ENCODE measurements around the gene ORAI3. TPM values are rescaled to one million over a fixed set of nuclear protein-coding genes. Genes with fewer than 3 reads are reported as not detected.

ORAI3 gene
- total and polyA plus RNA-seq, 2 experiments from 2014 or later: 31.6 to 36.1 TPM

GRCh38 chr16:30977502-30977901 is 28.6 kb downstream of the ORAI3 start:
- in situ Hi-C loops (cut with MboI): loop anchor here (25.0 kb wide), 1 partner anchor 460 kb away; the partner anchor contains the start of genes COX6A2 and ZNF843
- H3K36me3 ChIP-seq (ENCODE audit: low read depth): no peaks in the 10 kb centered on the region; the same call in 1 of the 2 replicates
- TF ChIP-seq EZH2phosphoT487 (IDR thresholded peaks at IDR 0.05; ENCODE audit: insufficient read depth, low read depth): no peak
- no peak for TF ChIP-seq EZH2 (IDR thresholded peaks at IDR 0.05; ENCODE audit: insufficient read depth, poor library complexity, severe bottlenecking)
- no peak overlapping the region for H3K9ac ChIP-seq
- H3K27me3 ChIP-seq (replicated peaks; ENCODE audit: insufficient read depth): no peaks in the 10 kb centered on the region
- peak; percentile 37 for DNase-seq
- no peaks in the 10 kb centered on the region for H4K20me1 ChIP-seq (ENCODE audit: insufficient read depth)
- H3K9me2 ChIP-seq (ENCODE audit: insufficient read depth): no peaks in the 10 kb centered on the region
- no peak overlapping the region for H3K27ac ChIP-seq
- H3K4me1 ChIP-seq (ENCODE audit: insufficient read depth): peaks cover 4% of the 10 kb centered on the region
- no peak overlapping the region for H3K4me3 ChIP-seq
- H3F3A ChIP-seq (ENCODE audit: insufficient read depth): peaks cover 12% of the 10 kb centered on the region
- no peaks in the 10 kb centered on the region; the same call in 1 of the 2 replicates for H3K79me2 ChIP-seq (ENCODE audit: insufficient read depth)
- H3K4me2 ChIP-seq (ENCODE audit: unreplicated experiment): no peak overlapping the region
- WGBS, 2 experiments (ENCODE audit: low coverage in 1 of 2, low lambda C conversion rate in 2 of 2, missing lambda C conversion rate in 2 of 2): 76 to 82% methylated on average over 15 to 17 of the region's 17 CpGs
- no peaks in the 10 kb centered on the region for H3K9me3 ChIP-seq (ENCODE audit: low read depth)
- no peak overlapping the region for H2AFZ ChIP-seq

GRCh38 chr16:30979170-30980022 is 30.5 kb downstream of the ORAI3 start:
- Histone ChIP-seq H3K27ac (no peak overlapping the region), H4K20me1 (ENCODE audit: insufficient read depth) (no peaks in the 10 kb centered on the region), H3K9me3 (ENCODE audit: low read depth) (no peaks in the 10 kb centered on the region), H3K9ac (no peak overlapping the region), H3K4me2 (ENCODE audit: unreplicated experiment) (no peak overlapping the region), H3F3A (ENCODE audit: insufficient read depth) (peaks cover 13% of the 10 kb centered on the region), H3K79me2 (ENCODE audit: insufficient read depth) (no peaks in the 10 kb centered on the region; the same call in 1 of the 2 replicates), H2AFZ (no peak overlapping the region), H3K36me3 (ENCODE audit: low read depth) (0 out of 2 replicates have a peak, but pooled peaks cover 3% of the 10 kb centered on the region), H3K4me1 (ENCODE audit: insufficient read depth) (peaks cover 12% of the 10 kb centered on the region), H3K4me3 (no peak overlapping the region), H3K27me3 (replicated peaks; ENCODE audit: insufficient read depth) (no peaks in the 10 kb centered on the region), H3K9me2 (ENCODE audit: insufficient read depth) (no peaks in the 10 kb centered on the region)
- DNase-seq: no peak
- 91 to 95% methylated on average over 28 to 61 of the region's 62 CpGs for WGBS, 2 experiments (ENCODE audit: low coverage in 1 of 2, low lambda C conversion rate in 2 of 2, missing lambda C conversion rate in 2 of 2)
- in situ Hi-C loops (cut with MboI): loop anchor here (25.0 kb wide), 1 partner anchor 458 kb away; the partner anchor contains the start of genes COX6A2 and ZNF843
- no peak for TF ChIP-seq EZH2phosphoT487 (IDR thresholded peaks at IDR 0.05; ENCODE audit: insufficient read depth, low read depth)

- H3K79me2 ChIP-seq (ENCODE audit: insufficient read depth): no peaks in the 10 kb centered on the region; the same call in 1 of the 2 replicates
- no peaks in the 10 kb centered on the region for H3K9me3 ChIP-seq (ENCODE audit: low read depth)
- peaks cover 13% of the 10 kb centered on the region for H3F3A ChIP-seq (ENCODE audit: insufficient read depth)
- H3K9me2 ChIP-seq (ENCODE audit: insufficient read depth): no peaks in the 10 kb centered on the region
- H3K36me3 ChIP-seq (ENCODE audit: low read depth): 0 out of 2 replicates have a peak, but pooled peaks cover 3% of the 10 kb centered on the region
- no peak overlapping the region for H3K27ac ChIP-seq
- H4K20me1 ChIP-seq (ENCODE audit: insufficient read depth): no peaks in the 10 kb centered on the region
- H2AFZ ChIP-seq: no peak overlapping the region
- H3K4me2 ChIP-seq (ENCODE audit: unreplicated experiment): no peak overlapping the region
- no peak overlapping the region for H3K4me3 ChIP-seq
- H3K9ac ChIP-seq: no peak overlapping the region
- H3K27me3 ChIP-seq (replicated peaks; ENCODE audit: insufficient read depth): no peaks in the 10 kb centered on the region
- H3K4me1 ChIP-seq (ENCODE audit: insufficient read depth): peaks cover 12% of the 10 kb centered on the region
- in situ Hi-C loops (cut with MboI): loop anchor here (25.0 kb wide), 1 partner anchor 457 kb away; the partner anchor contains the start of genes COX6A2 and ZNF843
- TF ChIP-seq EZH2phosphoT487 (IDR thresholded peaks at IDR 0.05; ENCODE audit: insufficient read depth, low read depth) (no peak), EZH2 (IDR thresholded peaks at IDR 0.05; ENCODE audit: insufficient read depth, poor library complexity, severe bottlenecking) (no peak)
- 94 to 96% methylated on average over 10 to 15 of the region's 15 CpGs for WGBS, 2 experiments (ENCODE audit: low coverage in 1 of 2, low lambda C conversion rate in 2 of 2, missing lambda C conversion rate in 2 of 2)
- DNase-seq: no peak
Measured at GRCh38 chr16:30980023-30980371, 31.1 kb downstream of the ORAI3 start.

- Histone ChIP-seq H3F3A (ENCODE audit: insufficient read depth) (peaks cover 13% of the 10 kb centered on the region), H3K4me2 (ENCODE audit: unreplicated experiment) (no peak overlapping the region), H3K27ac (no peak overlapping the region), H3K9me2 (ENCODE audit: insufficient read depth) (no peaks in the 10 kb centered on the region), H3K4me3 (no peak overlapping the region), H3K9me3 (ENCODE audit: low read depth) (no peaks in the 10 kb centered on the region), H2AFZ (no peak overlapping the region), H3K9ac (no peak overlapping the region), H3K4me1 (ENCODE audit: insufficient read depth) (peaks cover 13% of the 10 kb centered on the region), H3K79me2 (ENCODE audit: insufficient read depth) (no peaks in the 10 kb centered on the region; the same call in 1 of the 2 replicates), H4K20me1 (ENCODE audit: insufficient read depth) (no peaks in the 10 kb centered on the region), H3K27me3 (replicated peaks; ENCODE audit: insufficient read depth) (no peaks in the 10 kb centered on the region), H3K36me3 (ENCODE audit: low read depth) (0 out of 2 replicates have a peak, but pooled peaks cover 3% of the 10 kb centered on the region)
- TF ChIP-seq EZH2 (IDR thresholded peaks at IDR 0.05; ENCODE audit: insufficient read depth, poor library complexity, severe bottlenecking) (no peak), EZH2phosphoT487 (IDR thresholded peaks at IDR 0.05; ENCODE audit: insufficient read depth, low read depth) (no peak)
- in situ Hi-C loops (cut with MboI): loop anchor here (25.0 kb wide), 1 partner anchor 457 kb away; the partner anchor contains the start of genes COX6A2 and ZNF843
- 92 to 93% methylated on average over 29 of the region's 29 CpGs for WGBS, 2 experiments (ENCODE audit: low coverage in 1 of 2, low lambda C conversion rate in 2 of 2, missing lambda C conversion rate in 2 of 2)
- DNase-seq: no peak
Measured at GRCh38 chr16:30980434-30980833, 31.6 kb downstream of the ORAI3 start.

Measured in GM23248 (cell line).